Spleen (tissue), 11 donors: ENCODE measurements around the gene SERINC5. TPM values are rescaled to one million over a fixed set of nuclear protein-coding genes. Genes with fewer than 3 reads are reported as not detected.

Experiments used
- DNase-seq: peaks from one replicate; pipeline ENCODE4 v3.0.0-alpha.2; 2020
- H3K27ac ChIP-seq, 8 donors: fragments of 200-600 bp; sonication (generic) in 7 of 8; 1 replicate in 4 of 8; 2 replicates in 4 of 8; pipeline versions ENCODE4 v1.5.0 to v1.8.0; 2016 to 2021; ENCODE audit warnings: inconsistent platforms in 4 of 8, mild to moderate bottlenecking in 4 of 8, moderate library complexity in 1 of 8
- H3K27me3 ChIP-seq, 7 donors: fragments of 200-600 bp; sonication (generic) in 6 of 7; replicated peaks in 1 of 7; 1 replicate in 4 of 7; 2 replicates in 3 of 7; pipeline versions ENCODE4 v1.5.0 to v1.8.0; 2016 to 2021; ENCODE audit warnings: inconsistent platforms in 3 of 7, mild to moderate bottlenecking in 1 of 7
- H3K36me3 ChIP-seq, 6 donors: fragments of 200-600 bp; sonication (generic) in 5 of 6; 1 replicate in 4 of 6; 2 replicates in 2 of 6; pipeline versions ENCODE4 v1.5.0 to v1.8.0; 2016 to 2021; ENCODE audit warnings: inconsistent platforms in 2 of 6
- H3K4me1 ChIP-seq, 6 donors: fragments of 200-600 bp; sonication (generic) in 5 of 6; 1 replicate in 3 of 6; 2 replicates in 3 of 6; pipeline versions ENCODE4 v1.5.0 to v1.8.0; 2016 to 2021; ENCODE audit warnings: inconsistent platforms in 3 of 6
- H3K4me3 ChIP-seq, 8 donors: fragments of 200-600 bp; sonication (generic) in 7 of 8; 1 replicate in 4 of 8; 2 replicates in 4 of 8; pipeline versions ENCODE4 v1.5.0 to v1.8.0; 2016 to 2021; ENCODE audit warnings: inconsistent platforms in 4 of 8, mild to moderate bottlenecking in 4 of 8, moderate library complexity in 2 of 8
- H3K9me3 ChIP-seq, 8 donors: fragments of 200-600 bp; sonication (generic) in 7 of 8; 1 replicate in 4 of 8; 2 replicates in 4 of 8; pipeline versions ENCODE4 v1.5.0 to v1.8.0; 2016 to 2021; ENCODE audit warnings: inconsistent platforms in 4 of 8
- CTCF ChIP-seq, 11 experiments: fragments of 200-600 bp in 7 of 11; fragments of 450-650 bp in 4 of 11; sonication (generic) in 4 of 11; IDR thresholded peaks in 8 of 11; conservative IDR thresholded peaks in 3 of 11; 1 replicate in 7 of 11; 2 replicates in 4 of 11; pipeline versions ENCODE4 v1.4.0 to v1.8.0; 2016 to 2021; ENCODE audit warnings: antibody characterized with exemption in 11 of 11, inconsistent platforms in 4 of 11, mild to moderate bottlenecking in 1 of 11
- POLR2A ChIP-seq, 3 donors: fragments of 450-650 bp; IDR thresholded peaks; one replicate each; pipeline ENCODE4 v1.5.1; 2017; ENCODE audit warnings: antibody characterized with exemption in 3 of 3, mild to moderate bottlenecking in 1 of 3
- POLR2AphosphoS5 ChIP-seq, 3 donors: sonication (generic); formaldehyde crosslinking; IDR thresholded peaks; one replicate each; pipeline ENCODE4 v1.5.1; 2017; ENCODE audit warnings: antibody characterized with exemption in 3 of 3
- WGBS, 5 donors: extraction: QIAGEN DNeasy Blood & Tissue Kit in 3 of 5; methylation state at CpG; one replicate each; pipeline versions ENCODE4 v1.1.5 to v1.1.7; 2013 to 2018; 5-methylcytosine and 5-hydroxymethylcytosine counted together
- intact Hi-C: fragments of 100-400 bp; cut with DNase I; formaldehyde crosslinking; loops from one replicate; pipeline ENCODE4 v1.15.0; 2023; ENCODE audit warnings: low total_unique reads
- polyA plus RNA-seq, 3 donors: library from polyadenylated mRNA; stranded (reverse); fragments of 200-250 nt; gene quantifications; one replicate each; pipeline ENCODE4 v1.2.1, GENCODE V29; 2013
- total RNA-seq, 7 donors: library from RNA; depleted of rRNA in 3 of 7; stranded (reverse); fragments of >200 nt in 3 of 7; fragmentation: NEBNext Ultra II Directional in 4 of 7; extraction: Animal tissue kit (Norgen Biotek cat#: 25700) in 4 of 7; gene quantifications; one replicate each; pipeline versions ENCODE4 v1.1.0 to v1.2.1, GENCODE V29; 2016 to 2021
- donor health status: healthy with polysubstance abuse.
- donor health status: DM: no; HTN: no; CAD: no; lungs with moderate emphysema.
- donor health status: DM: no; HTN: no; CAD: no.
- donor health status: Bipolar disorder and iron deficiency.
- donor health status: healthy.
- donor health status: DM: no; HTN: no; CAD: no.
- donor health status: DM: yes; HTN: yes; CAD: no.

Gene SERINC5
- total and polyA plus RNA-seq, 10 donors: 1.5 to 29.8 (median 21.2) TPM

GRCh38 chr5:80227979-80228596, 27.8 kb downstream of the SERINC5 start:
- peaks cover 0 to 31% (median 5%) of the 10 kb centered on the region in 6 donors for H3K4me1 ChIP-seq
- 87 to 94% (median 90%) methylated on average over 3 to 4 of the region's 4 CpGs for WGBS, 5 donors
- DNase-seq: no peak
- no peaks in the 10 kb centered on the region for H3K9me3 ChIP-seq
- H3K4me3 ChIP-seq: no peak overlapping the region
- H3K36me3 ChIP-seq: no peaks in the 10 kb centered on the region
- intact Hi-C loops: no loop called here
- H3K27ac ChIP-seq: no peak overlapping the region
- no peak for TF ChIP-seq POLR2A (IDR thresholded peaks at IDR 0.05)
- TF ChIP-seq POLR2AphosphoS5 (IDR thresholded peaks at IDR 0.05): no peak
- no peak for TF ChIP-seq CTCF (IDR thresholded peaks at IDR 0.05 in 8 of 11, conservative IDR thresholded peaks at IDR 0.05 in 3 of 11)
- no peaks in the 10 kb centered on the region for H3K27me3 ChIP-seq

- intact Hi-C loops: no loop called here
- H3K27ac ChIP-seq: no peak overlapping the region
- no peak for TF ChIP-seq CTCF (IDR thresholded peaks at IDR 0.05 in 8 of 11, conservative IDR thresholded peaks at IDR 0.05 in 3 of 11)
- TF ChIP-seq POLR2A (IDR thresholded peaks at IDR 0.05): no peak
- TF ChIP-seq POLR2AphosphoS5 (IDR thresholded peaks at IDR 0.05): no peak
- H3K9me3 ChIP-seq: no peaks in the 10 kb centered on the region
- H3K4me3 ChIP-seq: no peak overlapping the region
- H3K36me3 ChIP-seq: no peaks in the 10 kb centered on the region
- H3K4me1 ChIP-seq: peaks cover 0 to 25% (median 5%) of the 10 kb centered on the region in 6 donors
- 73 to 87% (median 86%) methylated on average over 6 of the region's 6 CpGs for WGBS, 5 donors
- H3K27me3 ChIP-seq: no peaks in the 10 kb centered on the region
- DNase-seq: no peak
These were observed 29.9 kb downstream of the SERINC5 start for GRCh38 chr5:80225934-80226326.

GRCh38 chr5:80225189-80225933, 30.5 kb downstream of the SERINC5 start:
- no peak for DNase-seq
- intact Hi-C loops: no loop called here
- Histone ChIP-seq H3K4me1 (peaks cover 0 to 22% (median 4%) of the 10 kb centered on the region in 6 donors), H3K27ac (no peak overlapping the region), H3K4me3 (no peak overlapping the region), H3K9me3 (no peaks in the 10 kb centered on the region), H3K36me3 (no peaks in the 10 kb centered on the region), H3K27me3 (no peaks in the 10 kb centered on the region)
- WGBS, 5 donors: 74 to 89% (median 79%) methylated on average over 6 of the region's 6 CpGs
- TF ChIP-seq POLR2AphosphoS5 (IDR thresholded peaks at IDR 0.05) (no peak), POLR2A (IDR thresholded peaks at IDR 0.05) (no peak), CTCF (IDR thresholded peaks at IDR 0.05 in 8 of 11, conservative IDR thresholded peaks at IDR 0.05 in 3 of 11) (no peak)

GRCh38 chr5:80223561-80223960, 32.3 kb downstream of the SERINC5 start:
- Histone ChIP-seq H3K4me1 (peaks cover 0 to 23% (median 0%) of the 10 kb centered on the region in 6 donors), H3K9me3 (no peaks in the 10 kb centered on the region), H3K4me3 (no peak overlapping the region), H3K27ac (no peak overlapping the region), H3K36me3 (no peaks in the 10 kb centered on the region), H3K27me3 (no peaks in the 10 kb centered on the region)
- DNase-seq: no peak
- WGBS, 5 donors: 93 to 97% (median 95%) methylated on average over 9 of the region's 9 CpGs
- no peak for TF ChIP-seq CTCF (IDR thresholded peaks at IDR 0.05 in 8 of 11, conservative IDR thresholded peaks at IDR 0.05 in 3 of 11)
- TF ChIP-seq POLR2AphosphoS5 (IDR thresholded peaks at IDR 0.05): no peak
- TF ChIP-seq POLR2A (IDR thresholded peaks at IDR 0.05): no peak
- intact Hi-C loops: no loop called here
